HG03565 (cell line): ENCODE data around the gene IP6K3.

Source experiments
- ATAC-seq: cut with Tn5 transposase; IDR thresholded peaks from one replicate; pipeline ENCODE4 v1.9.1; 2021; ENCODE audit warnings: mild to moderate bottlenecking, moderate library complexity; ENCODE audit not compliant: unreplicated experiment

The IP6K3 gene

GRCh38 chr6:33742092-33742491, 4.6 kb downstream of the IP6K3 start:
- no peak for ATAC-seq

- ATAC-seq = no peak
These were observed 5.9 kb downstream of the IP6K3 start for GRCh38 chr6:33740794-33741193.

GRCh38 chr6:33740204-33740608, 6.5 kb downstream of the IP6K3 start:
- no peak for ATAC-seq

- ATAC-seq = no peak
These were observed 7.1 kb downstream of the IP6K3 start for GRCh38 chr6:33739571-33739970.

- no peak for ATAC-seq
These were observed 7.8 kb downstream of the IP6K3 start for GRCh38 chr6:33738879-33739278.

GRCh38 chr6:33738153-33738552, 8.6 kb downstream of the IP6K3 start:
- ATAC-seq = no peak

- no peak for ATAC-seq
These were observed 9.3 kb downstream of the IP6K3 start for GRCh38 chr6:33737267-33738026.

GRCh38 chr6:33735216-33735615, 11.5 kb downstream of the IP6K3 start:
- no peak for ATAC-seq

GRCh38 chr6:33733709-33734007, 13.0 kb downstream of the IP6K3 start:
- ATAC-seq = no peak

- ATAC-seq = no peak
These were observed 13.6 kb downstream of the IP6K3 start for GRCh38 chr6:33732817-33733708.

- ATAC-seq = no peak
These were observed 14.3 kb downstream of the IP6K3 start for GRCh38 chr6:33732385-33732784.

- ATAC-seq = no peak
These were observed 14.9 kb downstream of the IP6K3 start for GRCh38 chr6:33731751-33732282.

- ATAC-seq = no peak
These were observed 15.7 kb downstream of the IP6K3 start for GRCh38 chr6:33731035-33731434.

- no peak for ATAC-seq
These were observed 16.1 kb downstream of the IP6K3 start for GRCh38 chr6:33730611-33731010.

- ATAC-seq = no peak
These were observed 17.6 kb downstream of the IP6K3 start for GRCh38 chr6:33729059-33729458.

- ATAC-seq = no peak
These were observed 18.3 kb downstream of the IP6K3 start for GRCh38 chr6:33728438-33728837.

GRCh38 chr6:33727932-33728331, 18.8 kb downstream of the IP6K3 start:
- no peak for ATAC-seq

GRCh38 chr6:33727126-33727525, 19.6 kb downstream of the IP6K3 start:
- no peak for ATAC-seq

- ATAC-seq = no peak
These were observed 20.0 kb downstream of the IP6K3 start for GRCh38 chr6:33726696-33727095.

GRCh38 chr6:33725891-33726673, 20.6 kb downstream of the IP6K3 start:
- ATAC-seq = no peak

- ATAC-seq = no peak
These were observed 21.5 kb downstream of the IP6K3 start for GRCh38 chr6:33725222-33725621.
